ENCODE data around the gene RSPRY1.

The RSPRY1 gene

GRCh38 chr16:57236022-57236350 lies 49.9 kb downstream of the RSPRY1 start:
- no peaks in the 10 kb centered on the region for H3K27me3 ChIP-seq (ENCODE audit: control insufficient read depth, insufficient read depth, low read length)
- H3K9ac ChIP-seq (ENCODE audit: low read length) = no peak overlapping the region
- H3K4me3 ChIP-seq (ENCODE audit: low read length) = no peak overlapping the region
- H3K4me1 ChIP-seq (ENCODE audit: control insufficient read depth, insufficient read depth, low read length) = peaks cover 6% of the 10 kb centered on the region
- peaks cover 16% of the 10 kb centered on the region for H3K36me3 ChIP-seq (ENCODE audit: control insufficient read depth, insufficient read depth, low read length)
- H3K9me3 ChIP-seq (ENCODE audit: control insufficient read depth, low read length) = no peaks in the 10 kb centered on the region

GRCh38 chr16:57238682-57239081 lies 52.6 kb downstream of the RSPRY1 start:
- H3K27me3 ChIP-seq (ENCODE audit: control insufficient read depth, insufficient read depth, low read length) = no peaks in the 10 kb centered on the region
- no peaks in the 10 kb centered on the region for H3K9me3 ChIP-seq (ENCODE audit: control insufficient read depth, low read length)
- H3K4me3 ChIP-seq (ENCODE audit: low read length) = no peak overlapping the region
- peaks cover 6% of the 10 kb centered on the region for H3K4me1 ChIP-seq (ENCODE audit: control insufficient read depth, insufficient read depth, low read length)
- H3K9ac ChIP-seq (ENCODE audit: low read length) = no peak overlapping the region
- peaks cover 9% of the 10 kb centered on the region for H3K36me3 ChIP-seq (ENCODE audit: control insufficient read depth, insufficient read depth, low read length)

DNA sequence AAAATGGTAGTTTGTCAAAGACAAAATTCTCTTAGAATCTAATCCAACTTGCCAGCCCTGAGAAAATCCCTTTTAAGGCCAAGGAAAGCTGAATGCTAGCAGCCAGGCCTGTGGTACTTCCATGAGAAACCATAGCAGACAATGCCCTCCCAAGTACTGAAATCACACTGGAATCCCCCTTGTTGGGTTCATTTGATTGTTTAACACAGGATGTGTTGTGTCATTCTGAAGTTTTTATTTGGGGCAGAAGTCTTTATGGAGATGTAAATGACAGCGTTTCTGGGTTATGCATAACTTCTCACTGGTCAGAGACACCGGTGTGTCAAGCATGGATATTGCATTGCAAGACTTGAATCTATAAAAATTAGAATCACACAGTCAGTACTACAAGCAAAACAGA lies 53.0 kb downstream of the RSPRY1 start:
- Histone ChIP-seq H3K36me3 (ENCODE audit: control insufficient read depth, insufficient read depth, low read length) (peaks cover 9% of the 10 kb centered on the region), H3K4me1 (ENCODE audit: control insufficient read depth, insufficient read depth, low read length) (peaks cover 8% of the 10 kb centered on the region), H3K9ac (ENCODE audit: low read length) (no peak overlapping the region), H3K4me3 (ENCODE audit: low read length) (no peak overlapping the region), H3K27me3 (ENCODE audit: control insufficient read depth, insufficient read depth, low read length) (no peaks in the 10 kb centered on the region), H3K9me3 (ENCODE audit: control insufficient read depth, low read length) (no peaks in the 10 kb centered on the region)

- Histone ChIP-seq H3K9me3 (ENCODE audit: control insufficient read depth, low read length) (no peaks in the 10 kb centered on the region), H3K4me1 (ENCODE audit: control insufficient read depth, insufficient read depth, low read length) (peaks cover 7% of the 10 kb centered on the region), H3K4me3 (ENCODE audit: low read length) (no peak overlapping the region), H3K27me3 (ENCODE audit: control insufficient read depth, insufficient read depth, low read length) (no peaks in the 10 kb centered on the region), H3K36me3 (ENCODE audit: control insufficient read depth, insufficient read depth, low read length) (peaks cover 3% of the 10 kb centered on the region), H3K9ac (ENCODE audit: low read length) (no peak overlapping the region)
These were observed 54.7 kb downstream of the RSPRY1 start for GRCh38 chr16:57240851-57241250.

DNA sequence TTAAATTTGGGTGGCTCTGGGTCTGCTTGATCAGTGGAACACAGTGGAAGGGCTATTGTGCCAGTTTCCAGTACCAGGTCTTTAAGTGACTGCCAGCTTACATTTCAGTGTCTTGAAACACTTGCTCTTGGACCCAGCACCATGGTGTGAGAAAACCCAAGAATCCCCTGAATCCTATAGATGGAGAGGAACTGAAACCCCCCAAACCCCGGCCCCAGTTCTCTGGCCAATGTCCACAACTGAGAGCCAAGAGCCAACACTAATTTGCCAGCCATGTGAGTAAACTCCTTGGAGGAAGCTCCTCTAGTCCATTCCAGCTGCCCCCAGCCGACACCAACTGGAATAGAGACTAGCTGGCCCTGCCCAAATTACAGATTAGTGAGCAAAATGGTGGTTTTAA lies 56.5 kb downstream of the RSPRY1 start:
- Histone ChIP-seq H3K9me3 (ENCODE audit: control insufficient read depth, low read length) (no peaks in the 10 kb centered on the region), H3K9ac (ENCODE audit: low read length) (no peak overlapping the region), H3K4me3 (ENCODE audit: low read length) (no peak overlapping the region), H3K27me3 (ENCODE audit: control insufficient read depth, insufficient read depth, low read length) (no peaks in the 10 kb centered on the region), H3K4me1 (ENCODE audit: control insufficient read depth, insufficient read depth, low read length) (peaks cover 12% of the 10 kb centered on the region), H3K36me3 (ENCODE audit: control insufficient read depth, insufficient read depth, low read length) (no peaks in the 10 kb centered on the region)

GRCh38 chr16:57244463-57244766 lies 58.3 kb downstream of the RSPRY1 start:
- peaks cover 26% of the 10 kb centered on the region for H3K4me1 ChIP-seq (ENCODE audit: control insufficient read depth, insufficient read depth, low read length)
- H3K27me3 ChIP-seq (ENCODE audit: control insufficient read depth, insufficient read depth, low read length) = no peaks in the 10 kb centered on the region
- no peaks in the 10 kb centered on the region for H3K9me3 ChIP-seq (ENCODE audit: control insufficient read depth, low read length)
- no peak overlapping the region for H3K4me3 ChIP-seq (ENCODE audit: low read length)
- peaks cover 5% of the 10 kb centered on the region for H3K36me3 ChIP-seq (ENCODE audit: control insufficient read depth, insufficient read depth, low read length)
- peak overlapping the region; percentile 55 for H3K9ac ChIP-seq (ENCODE audit: low read length)

GRCh38 chr16:57244767-57245471 lies 58.8 kb downstream of the RSPRY1 start, which contains the start of gene ARL2BP:
ARL2BP (plus strand) TSS chr16:57245259; CDS start chr16:57245368, 109 bp downstream.
- Histone ChIP-seq H3K27me3 (ENCODE audit: control insufficient read depth, insufficient read depth, low read length) (no peaks in the 10 kb centered on the region), H3K4me1 (ENCODE audit: control insufficient read depth, insufficient read depth, low read length) (peaks cover 31% of the 10 kb centered on the region), H3K36me3 (ENCODE audit: control insufficient read depth, insufficient read depth, low read length) (peaks cover 6% of the 10 kb centered on the region), H3K9ac (ENCODE audit: low read length) (peak within 1 kb of the TSS; percentile 83), H3K4me3 (ENCODE audit: low read length) (peak within 1 kb of the TSS; percentile 37), H3K9me3 (ENCODE audit: control insufficient read depth, low read length) (no peaks in the 10 kb centered on the region)

DNA sequence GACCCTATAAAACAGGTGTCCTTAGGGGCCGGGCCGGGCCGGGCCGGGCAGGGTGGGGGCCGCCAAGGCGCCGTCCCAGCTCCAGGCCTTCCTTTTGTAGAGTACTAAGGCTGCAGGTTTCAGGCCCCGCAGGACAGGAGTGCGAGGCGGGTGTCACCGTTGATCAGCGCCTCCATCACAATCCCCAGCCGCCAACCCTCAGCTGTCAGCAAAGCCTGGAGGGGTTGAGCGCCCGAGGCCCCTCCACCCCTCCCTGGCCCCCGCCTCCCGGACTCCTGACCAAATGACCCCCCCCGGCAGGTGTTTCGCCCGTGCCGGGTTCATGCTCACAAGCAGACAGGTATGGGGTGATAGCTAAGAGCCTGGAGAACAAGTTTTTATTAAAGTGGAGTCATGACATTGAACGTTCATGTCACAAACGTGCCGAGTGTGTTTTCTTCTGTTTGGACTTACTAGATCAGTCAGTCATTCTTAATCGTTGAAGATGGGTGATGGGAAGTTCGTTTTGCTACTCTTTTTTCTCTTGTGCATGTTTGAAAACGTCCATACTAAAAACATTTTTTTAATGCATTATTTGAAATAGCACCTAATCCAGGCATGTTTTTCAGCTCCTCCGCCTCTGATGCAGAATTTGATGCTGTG lies 59.5 kb downstream of the RSPRY1 start:
- H3K9me3 ChIP-seq (ENCODE audit: control insufficient read depth, low read length) = no peaks in the 10 kb centered on the region
- H3K4me1 ChIP-seq (ENCODE audit: control insufficient read depth, insufficient read depth, low read length) = peaks cover 31% of the 10 kb centered on the region
- H3K9ac ChIP-seq (ENCODE audit: low read length) = peak overlapping the region; percentile 83
- H3K4me3 ChIP-seq (ENCODE audit: low read length) = peak overlapping the region; percentile 37
- H3K36me3 ChIP-seq (ENCODE audit: control insufficient read depth, insufficient read depth, low read length) = peaks cover 6% of the 10 kb centered on the region
- no peaks in the 10 kb centered on the region for H3K27me3 ChIP-seq (ENCODE audit: control insufficient read depth, insufficient read depth, low read length)

GRCh38 chr16:57251352-57251751 lies 65.2 kb downstream of the RSPRY1 start:
- no peaks in the 10 kb centered on the region for H3K9me3 ChIP-seq (ENCODE audit: control insufficient read depth, low read length)
- peaks cover 13% of the 10 kb centered on the region for H3K36me3 ChIP-seq (ENCODE audit: control insufficient read depth, insufficient read depth, low read length)
- no peak overlapping the region for H3K4me3 ChIP-seq (ENCODE audit: low read length)
- H3K27me3 ChIP-seq (ENCODE audit: control insufficient read depth, insufficient read depth, low read length) = no peaks in the 10 kb centered on the region
- peaks cover 28% of the 10 kb centered on the region for H3K4me1 ChIP-seq (ENCODE audit: control insufficient read depth, insufficient read depth, low read length)
- H3K9ac ChIP-seq (ENCODE audit: low read length) = no peak overlapping the region

DNA sequence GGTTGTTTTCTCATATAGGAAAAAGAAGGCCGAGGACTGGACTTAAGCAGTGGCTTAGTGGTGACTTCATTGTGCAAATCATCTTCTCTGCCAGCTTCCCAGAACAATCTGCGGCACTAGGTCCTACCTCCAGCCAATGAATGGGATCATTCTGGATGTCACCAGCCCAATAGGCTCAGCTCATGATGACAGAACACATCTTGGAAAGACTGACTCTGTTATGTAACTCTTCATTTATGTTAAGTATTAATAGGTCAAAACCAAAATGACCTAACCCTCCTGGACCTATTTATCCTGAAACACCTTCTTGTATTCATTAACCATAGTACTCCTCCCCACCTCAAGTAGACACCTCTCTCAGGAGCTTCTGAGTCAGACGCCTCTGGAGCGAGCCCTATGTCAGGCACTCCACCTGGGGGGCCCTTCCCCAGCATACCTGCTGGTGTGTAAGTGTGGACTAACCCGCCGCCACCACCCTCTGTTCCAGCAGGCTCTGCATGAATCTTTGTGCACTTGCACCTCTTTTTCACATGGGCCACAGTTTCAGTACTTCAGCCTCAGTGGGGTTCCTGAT lies 66.1 kb downstream of the RSPRY1 start:
- Histone ChIP-seq H3K4me3 (ENCODE audit: low read length) (no peak overlapping the region), H3K9ac (ENCODE audit: low read length) (no peak overlapping the region), H3K27me3 (ENCODE audit: control insufficient read depth, insufficient read depth, low read length) (no peaks in the 10 kb centered on the region), H3K9me3 (ENCODE audit: control insufficient read depth, low read length) (no peaks in the 10 kb centered on the region), H3K36me3 (ENCODE audit: control insufficient read depth, insufficient read depth, low read length) (peaks cover 20% of the 10 kb centered on the region), H3K4me1 (ENCODE audit: control insufficient read depth, insufficient read depth, low read length) (peaks cover 28% of the 10 kb centered on the region)

- Histone ChIP-seq H3K27me3 (ENCODE audit: control insufficient read depth, insufficient read depth, low read length) (no peaks in the 10 kb centered on the region), H3K4me1 (ENCODE audit: control insufficient read depth, insufficient read depth, low read length) (peaks cover 19% of the 10 kb centered on the region), H3K9me3 (ENCODE audit: control insufficient read depth, low read length) (no peaks in the 10 kb centered on the region), H3K9ac (ENCODE audit: low read length) (no peak overlapping the region), H3K4me3 (ENCODE audit: low read length) (no peak overlapping the region), H3K36me3 (ENCODE audit: control insufficient read depth, insufficient read depth, low read length) (peaks cover 24% of the 10 kb centered on the region)
These were observed 67.3 kb downstream of the RSPRY1 start for GRCh38 chr16:57253466-57253865.

- peaks cover 18% of the 10 kb centered on the region for H3K36me3 ChIP-seq (ENCODE audit: control insufficient read depth, insufficient read depth, low read length)
- peaks cover 16% of the 10 kb centered on the region for H3K4me1 ChIP-seq (ENCODE audit: control insufficient read depth, insufficient read depth, low read length)
- H3K9ac ChIP-seq (ENCODE audit: low read length) = no peak overlapping the region
- H3K27me3 ChIP-seq (ENCODE audit: control insufficient read depth, insufficient read depth, low read length) = no peaks in the 10 kb centered on the region
- H3K9me3 ChIP-seq (ENCODE audit: control insufficient read depth, low read length) = no peaks in the 10 kb centered on the region
- H3K4me3 ChIP-seq (ENCODE audit: low read length) = no peak overlapping the region
These were observed 69.7 kb downstream of the RSPRY1 start for GRCh38 chr16:57255686-57256415.
